ENCODE data around the gene RAET1G. TPM values are rescaled to one million over a fixed set of nuclear protein-coding genes. Genes with fewer than 3 reads are reported as not detected.
"Not testable (repeated sequence)": the region's sequence is repeated elsewhere in the genome, so short reads cannot be mapped to it uniquely, and the experiment has no call there.

The RAET1G gene
- total RNA-seq, 6 donors from 2014 or later = 0.37 to 2.1 (median 0.75) TPM; not detected in 2

GRCh38 chr6:149953934-149954327, 31.0 kb upstream of the RAET1G start:
- not testable (repeated sequence) for DNase-seq, H3K27me3 ChIP-seq, H3K4me1 ChIP-seq, H3K27ac ChIP-seq, H3K36me3 ChIP-seq, H3K9me3 ChIP-seq
- peak; percentile 68 to 69 for ATAC-seq (ENCODE audit: low FRiP score in 2 of 2)
- WGBS, 2 donors = 0 to 1% methylated on average over 4 of the region's 10 CpGs
- H3K4me3 ChIP-seq = peak overlapping the region in 1 of 4 donors; percentile 17

- H3K27ac ChIP-seq; H3K36me3 ChIP-seq; H3K4me1 ChIP-seq; H3K9me3 ChIP-seq; DNase-seq; H3K4me3 ChIP-seq; H3K27me3 ChIP-seq; ATAC-seq (ENCODE audit: low FRiP score in 2 of 2): not testable (repeated sequence)
- 40 to 42% methylated on average over 2 of the region's 2 CpGs for WGBS, 2 donors
Measured at GRCh38 chr6:149953390-149953789, 30.5 kb upstream of the RAET1G start.

- no peak for TF ChIP-seq EP300 (IDR thresholded peaks at IDR 0.05)
- no peak for TF ChIP-seq CTCF (IDR thresholded peaks at IDR 0.05)
- TF ChIP-seq POLR2AphosphoS5 (IDR thresholded peaks at IDR 0.05) = no peak
- no peak for TF ChIP-seq POLR2A (IDR thresholded peaks at IDR 0.05)
- Histone ChIP-seq H3K4me3 (no peak overlapping the region), H3K4me1 (peaks cover 0 to 7% (median 2%) of the 10 kb centered on the region in 4 donors), H3K9me3 (no peaks in the 10 kb centered on the region), H3K27ac (no peak overlapping the region), H3K36me3 (no peaks in the 10 kb centered on the region), H3K27me3 (peaks cover 0 to 7% (median 2%) of the 10 kb centered on the region in 4 donors)
- ATAC-seq (ENCODE audit: low FRiP score in 2 of 2) (no peak), DNase-seq (no peak)
- 84 to 100% methylated on average over 1 to 3 of the region's 3 CpGs for WGBS, 2 donors
Measured at GRCh38 chr6:149951626-149952025, 28.7 kb upstream of the RAET1G start.

GRCh38 chr6:149951096-149951495, 28.2 kb upstream of the RAET1G start:
- Histone ChIP-seq H3K9me3 (no peaks in the 10 kb centered on the region), H3K36me3 (no peaks in the 10 kb centered on the region), H3K27me3 (peaks cover 0 to 7% (median 2%) of the 10 kb centered on the region in 4 donors), H3K4me3 (no peak overlapping the region), H3K27ac (no peak overlapping the region), H3K4me1 (peaks cover 0 to 7% (median 2%) of the 10 kb centered on the region in 4 donors)
- WGBS, 2 donors = 82 to 86% methylated on average over 8 to 9 of the region's 9 CpGs
- ATAC-seq (ENCODE audit: low FRiP score in 2 of 2) (no peak), DNase-seq (no peak)
- TF ChIP-seq POLR2A (IDR thresholded peaks at IDR 0.05) = no peak
- no peak for TF ChIP-seq POLR2AphosphoS5 (IDR thresholded peaks at IDR 0.05)
- TF ChIP-seq EP300 (IDR thresholded peaks at IDR 0.05) = no peak
- TF ChIP-seq CTCF (IDR thresholded peaks at IDR 0.05) = no peak

- no peak for DNase-seq
- H3K4me1 ChIP-seq = peaks cover 0 to 7% (median 2%) of the 10 kb centered on the region in 4 donors
- H3K36me3 ChIP-seq = no peaks in the 10 kb centered on the region
- H3K4me3 ChIP-seq = no peak overlapping the region
- TF ChIP-seq POLR2AphosphoS5 (IDR thresholded peaks at IDR 0.05) (no peak), POLR2A (IDR thresholded peaks at IDR 0.05) (no peak), EP300 (IDR thresholded peaks at IDR 0.05) (no peak), CTCF (IDR thresholded peaks at IDR 0.05) (no peak)
- no peak overlapping the region for H3K27ac ChIP-seq
- H3K27me3 ChIP-seq = peaks cover 0 to 5% (median 2%) of the 10 kb centered on the region in 4 donors
- no peak for ATAC-seq (ENCODE audit: low FRiP score in 2 of 2)
- WGBS, 2 donors = 44 to 46% methylated on average over 8 of the region's 8 CpGs
- no peaks in the 10 kb centered on the region for H3K9me3 ChIP-seq
Measured at GRCh38 chr6:149950423-149950822, 27.5 kb upstream of the RAET1G start.

GRCh38 chr6:149948616-149949015, 25.7 kb upstream of the RAET1G start:
- Histone ChIP-seq H3K4me3 (no peak overlapping the region), H3K9me3 (no peaks in the 10 kb centered on the region), H3K36me3 (no peaks in the 10 kb centered on the region), H3K4me1 (no peaks in the 10 kb centered on the region), H3K27me3 (peaks cover 0 to 2% (median 0%) of the 10 kb centered on the region in 4 donors), H3K27ac (no peak overlapping the region)
- 87 to 93% methylated on average over 5 of the region's 5 CpGs for WGBS, 2 donors
- no peak for DNase-seq
- TF ChIP-seq EP300 (IDR thresholded peaks at IDR 0.05) (no peak), CTCF (IDR thresholded peaks at IDR 0.05) (no peak), POLR2A (IDR thresholded peaks at IDR 0.05) (no peak), POLR2AphosphoS5 (IDR thresholded peaks at IDR 0.05) (no peak)
- ATAC-seq (ENCODE audit: low FRiP score in 2 of 2) = no peak

Data from upper lobe of left lung (tissue), 6 donors.